HG03457 (cell line): ENCODE measurements around the gene DOC2B.
A peak's percentile ranks its signal among the peaks of the same experiment; 100 is the strongest.
"Not testable (repeated sequence)": the region's sequence is repeated elsewhere in the genome, so short reads cannot be mapped to it uniquely, and the experiment has no call there.

Experiments used
- ATAC-seq: cut with Tn5 transposase; IDR thresholded peaks from one replicate; pipeline ENCODE4 v1.9.1; 2021; ENCODE audit warnings: moderate number of reproducible peaks; ENCODE audit not compliant: unreplicated experiment

Gene DOC2B

DNA sequence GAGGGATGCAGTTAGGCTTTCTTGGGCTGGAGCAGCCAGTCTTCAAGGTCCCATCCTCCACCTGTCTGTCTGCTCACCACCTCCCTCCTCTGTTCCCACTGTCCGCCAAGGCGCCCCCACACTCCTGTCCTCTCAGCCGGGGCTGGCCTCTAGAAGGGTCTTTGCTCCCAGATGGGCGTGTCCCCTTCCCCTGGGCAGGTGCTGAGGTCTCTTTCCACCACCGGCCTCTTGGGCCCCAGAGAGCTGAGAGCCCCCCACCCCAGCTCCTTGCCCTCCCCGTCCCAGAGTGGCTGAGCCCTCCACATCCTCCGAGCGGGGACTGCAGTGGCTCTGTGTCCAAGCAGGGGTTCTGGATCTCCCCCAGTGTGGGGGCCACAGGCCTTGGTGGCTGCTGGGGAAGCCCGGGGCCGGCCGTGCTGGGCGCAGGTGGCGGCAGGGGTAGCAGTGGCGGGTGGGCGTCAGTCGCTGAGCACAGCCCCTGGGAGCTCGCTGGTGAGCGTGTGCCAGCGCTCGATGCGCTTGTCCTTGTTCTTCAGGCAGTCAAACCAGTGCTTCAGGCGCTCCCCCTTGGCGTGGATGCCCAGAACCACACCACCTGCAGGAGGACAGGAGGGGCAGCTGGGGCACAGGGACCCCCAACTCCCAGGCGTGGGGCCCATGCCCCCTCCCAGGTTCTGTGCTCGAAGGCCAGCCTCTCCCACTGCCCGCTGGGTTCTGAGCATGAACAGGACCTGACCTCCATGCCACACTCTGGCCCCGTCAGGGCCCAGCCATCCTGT, 34.3 kb downstream of the DOC2B start:
- no peak for ATAC-seq

DNA sequence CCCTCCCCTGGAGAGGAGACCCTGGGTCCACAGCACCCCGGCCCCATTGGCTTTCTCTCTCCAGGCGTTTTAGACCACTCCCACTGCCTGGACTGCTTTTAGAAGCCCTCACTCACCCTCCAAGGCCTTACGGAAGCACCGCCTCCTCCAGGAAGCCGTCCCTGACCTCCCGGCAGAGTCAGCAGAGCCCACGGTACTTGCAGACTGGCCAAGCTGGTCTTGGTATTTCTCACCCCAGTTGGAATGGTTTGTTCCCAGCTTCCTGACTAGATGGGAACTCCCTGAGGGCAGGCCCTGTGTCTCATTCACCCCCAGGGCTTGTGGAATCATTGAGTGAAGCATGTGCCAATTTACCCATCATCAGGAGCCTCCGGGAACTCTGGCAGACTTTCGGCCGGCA, 34.9 kb downstream of the DOC2B start:
- ATAC-seq, result no peak

DNA sequence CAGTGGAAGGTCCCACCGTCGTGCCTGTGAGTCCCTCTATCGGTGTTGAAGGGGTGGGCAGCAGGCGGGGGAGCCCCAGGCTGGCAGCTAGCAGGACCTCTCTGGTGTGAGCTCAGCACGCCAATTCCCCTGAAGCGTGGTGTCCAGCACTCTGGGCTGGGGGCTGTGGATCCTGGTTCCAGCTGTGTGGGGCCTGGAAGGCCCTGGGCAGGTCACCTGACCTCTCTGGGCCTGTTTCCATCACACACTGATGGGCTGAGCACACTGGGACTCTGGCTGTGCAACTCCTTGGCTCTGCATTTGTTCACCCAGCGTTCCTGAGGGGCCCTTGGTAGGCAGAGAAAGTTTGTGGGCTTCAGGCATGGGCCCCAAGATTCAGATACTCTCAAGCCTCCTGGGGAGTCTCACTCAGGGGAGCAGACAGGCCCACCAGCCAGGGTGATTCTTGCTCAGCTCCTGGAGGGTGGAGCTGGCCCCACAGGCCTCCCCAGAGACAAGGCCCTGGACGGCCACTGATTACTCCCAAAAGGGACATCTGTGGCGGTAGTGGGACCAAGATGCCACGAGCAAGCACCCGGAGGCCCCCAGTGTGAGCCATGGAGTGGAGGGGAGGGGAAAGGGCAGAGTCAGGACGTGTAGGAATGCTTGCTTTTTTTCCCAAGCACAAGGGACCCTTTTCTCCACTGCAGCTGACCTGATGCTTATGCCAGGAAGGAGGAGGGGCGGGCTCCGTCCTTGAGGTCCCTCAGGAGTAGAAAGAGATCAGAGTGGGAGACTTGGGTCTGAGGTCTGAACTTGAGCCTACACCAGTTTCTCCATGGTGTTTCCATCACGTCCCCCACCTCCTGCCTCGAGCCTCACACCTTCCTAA, 35.5 kb downstream of the DOC2B start:
- ATAC-seq, result no peak

DNA sequence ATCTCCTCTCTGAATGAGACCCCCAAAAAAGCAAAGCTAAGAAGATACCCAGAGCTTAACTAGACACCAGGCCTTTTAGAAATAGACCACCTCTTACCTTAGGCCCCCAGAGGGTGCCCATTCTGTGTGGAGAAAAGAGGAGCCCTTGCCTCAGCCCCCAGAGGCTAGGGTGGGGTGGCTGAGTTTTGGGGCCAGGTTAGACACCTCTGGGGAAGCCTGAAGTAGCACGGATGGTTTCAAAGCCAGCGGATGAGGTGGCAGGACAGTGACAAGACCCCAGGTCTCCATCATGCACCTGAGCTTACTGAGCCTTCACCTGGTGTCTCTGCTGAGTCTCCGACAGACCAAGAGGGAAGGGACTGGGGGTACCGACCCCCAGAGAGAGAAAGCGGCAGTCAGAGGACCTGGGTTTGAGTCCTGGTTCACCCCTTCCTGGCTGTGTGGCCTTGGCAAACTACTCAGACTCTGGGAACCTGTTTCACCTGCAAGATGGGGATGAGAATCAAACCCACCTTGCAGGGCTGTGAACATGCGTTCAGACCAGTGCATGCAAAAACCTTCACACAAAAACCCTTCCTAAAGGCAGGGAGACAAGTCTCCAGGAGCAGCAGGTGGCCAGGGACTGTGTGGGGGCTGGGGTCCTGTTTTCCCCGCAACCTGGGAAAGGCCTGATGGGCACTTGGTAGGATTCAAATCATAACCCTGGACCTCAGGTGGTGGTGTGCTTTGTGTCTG, 36.3 kb downstream of the DOC2B start:
- no peak for ATAC-seq

DNA sequence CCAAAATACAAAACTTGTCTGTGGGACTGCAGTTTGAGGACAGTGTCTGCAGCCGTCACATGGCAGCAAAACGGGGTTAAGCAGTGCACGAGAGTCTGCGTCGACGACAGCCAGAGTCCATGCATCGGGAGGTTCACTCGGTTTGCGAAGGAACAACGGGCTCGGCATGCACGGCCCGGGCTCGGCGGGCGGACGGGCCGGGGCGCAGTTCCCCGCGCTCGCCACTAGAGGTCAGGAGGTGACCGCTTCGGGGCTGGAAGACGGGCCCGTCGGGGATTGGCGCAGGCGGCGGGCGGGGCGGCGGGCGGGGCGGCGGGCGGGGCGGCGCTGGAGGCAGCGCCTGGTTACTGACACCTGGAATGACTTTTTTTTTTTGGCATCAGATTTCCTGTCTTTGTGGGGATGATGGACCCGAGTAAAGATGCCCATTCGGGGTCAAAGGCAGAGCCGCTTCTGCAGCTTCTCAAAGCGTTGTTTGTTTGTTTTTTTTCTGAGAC, 37.6 kb downstream of the DOC2B start:
- ATAC-seq, result no peak

DNA sequence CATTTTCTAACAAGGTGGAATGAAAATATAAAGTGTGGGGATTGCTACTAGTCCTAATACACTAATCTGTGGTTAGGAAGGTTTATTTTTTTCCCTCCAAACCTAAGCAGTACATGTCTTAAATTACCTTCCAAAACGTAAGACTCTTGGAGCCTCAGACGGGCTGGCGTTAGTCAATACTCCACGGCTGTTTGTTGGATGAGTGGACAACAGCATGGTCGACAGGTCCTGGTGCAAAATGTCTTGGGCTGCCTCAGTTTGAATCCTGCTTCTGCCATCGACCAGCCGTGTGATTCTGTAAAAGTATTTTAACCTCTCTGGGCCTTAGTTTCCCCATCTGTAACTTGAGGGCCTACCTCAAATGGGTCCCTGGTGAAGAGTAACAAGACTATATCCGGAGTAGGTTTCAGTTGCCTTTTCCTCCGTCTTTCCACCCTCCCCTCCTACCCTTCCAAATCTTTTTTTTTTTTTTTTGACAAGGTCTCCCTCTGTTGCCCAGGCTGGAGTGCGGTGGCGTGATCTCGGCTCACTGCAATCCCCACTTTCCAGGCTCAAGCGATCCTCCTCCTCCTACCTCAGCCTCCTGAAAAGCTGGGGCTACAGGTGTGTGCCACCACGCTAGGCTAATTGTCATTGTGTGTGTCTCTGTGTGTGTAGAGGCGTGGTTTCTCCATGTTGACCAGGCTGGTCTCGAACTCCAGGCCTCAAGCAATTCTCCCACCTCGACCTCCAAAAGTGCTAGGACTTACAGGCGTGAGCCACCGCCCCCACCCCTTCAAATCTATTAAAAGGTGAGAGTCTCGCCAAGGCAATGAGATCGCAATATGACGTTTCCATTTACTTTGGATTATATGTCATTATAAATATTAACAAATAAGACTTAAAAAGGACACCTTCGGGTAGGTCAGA, 38.3 kb downstream of the DOC2B start:
- ATAC-seq, result no peak

DNA sequence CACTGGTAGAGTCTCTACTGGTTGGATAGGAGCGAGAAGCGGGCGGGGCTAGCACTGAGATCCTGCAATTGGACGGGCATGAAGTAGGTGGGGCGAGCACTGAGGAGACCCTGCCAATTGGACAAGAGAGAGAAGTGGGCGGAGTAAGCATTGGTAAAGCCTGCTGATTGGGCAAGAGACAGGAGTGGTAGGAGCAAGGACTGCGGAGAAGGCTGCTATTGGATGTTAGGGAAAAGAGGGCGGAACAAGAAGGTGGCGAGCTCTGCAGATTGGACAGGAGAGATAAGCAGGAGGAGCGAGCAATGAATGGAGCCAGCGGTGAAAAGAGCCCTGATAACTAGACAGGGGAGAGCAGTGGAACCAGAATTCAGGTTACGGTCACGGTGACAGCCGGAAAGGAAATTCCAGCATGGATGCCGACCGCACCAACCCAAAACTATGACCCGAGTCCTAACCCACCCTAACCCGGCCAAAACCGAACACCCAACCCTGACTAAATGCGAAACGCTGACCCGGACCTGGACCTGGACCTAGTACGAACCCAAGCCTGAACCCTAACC, 39.3 kb downstream of the DOC2B start:
- ATAC-seq, result no peak

DNA sequence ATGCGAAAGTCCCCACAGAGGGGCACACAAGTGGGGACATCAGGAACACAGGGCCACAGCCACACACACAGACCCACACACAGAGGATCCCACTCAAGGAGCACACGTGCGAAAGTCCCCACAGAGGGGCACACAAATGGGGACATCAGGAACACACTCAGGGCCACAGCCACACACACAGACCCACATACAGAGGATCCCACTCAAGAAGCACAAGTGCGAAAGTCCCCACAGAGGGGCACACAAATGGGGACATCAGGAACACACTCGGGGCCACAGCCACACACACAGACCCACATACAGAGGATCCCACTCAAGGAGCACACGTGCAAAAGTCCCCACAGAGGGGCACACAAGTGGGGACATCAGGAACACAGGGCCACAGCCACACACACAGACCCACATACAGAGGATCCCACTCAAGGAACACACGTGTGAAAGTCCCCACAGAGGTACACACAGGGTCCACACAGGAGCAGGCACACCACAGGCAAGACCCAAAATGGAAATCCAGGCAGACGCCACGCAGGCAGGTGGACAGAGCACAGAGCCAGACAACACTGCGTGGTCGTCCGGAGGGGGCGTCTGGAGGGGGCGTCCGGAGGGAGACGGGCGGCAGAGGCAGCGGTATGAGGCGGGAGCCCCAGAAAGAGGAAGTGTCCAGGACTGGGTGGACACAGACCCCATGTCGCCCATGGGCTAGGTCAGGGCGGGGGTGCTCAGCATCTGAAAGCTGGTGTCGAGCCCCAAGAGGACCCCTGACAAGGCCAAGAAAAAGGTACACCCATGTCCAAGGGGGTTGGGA, 41.8 kb downstream of the DOC2B start:
- not testable (repeated sequence) for ATAC-seq

DNA sequence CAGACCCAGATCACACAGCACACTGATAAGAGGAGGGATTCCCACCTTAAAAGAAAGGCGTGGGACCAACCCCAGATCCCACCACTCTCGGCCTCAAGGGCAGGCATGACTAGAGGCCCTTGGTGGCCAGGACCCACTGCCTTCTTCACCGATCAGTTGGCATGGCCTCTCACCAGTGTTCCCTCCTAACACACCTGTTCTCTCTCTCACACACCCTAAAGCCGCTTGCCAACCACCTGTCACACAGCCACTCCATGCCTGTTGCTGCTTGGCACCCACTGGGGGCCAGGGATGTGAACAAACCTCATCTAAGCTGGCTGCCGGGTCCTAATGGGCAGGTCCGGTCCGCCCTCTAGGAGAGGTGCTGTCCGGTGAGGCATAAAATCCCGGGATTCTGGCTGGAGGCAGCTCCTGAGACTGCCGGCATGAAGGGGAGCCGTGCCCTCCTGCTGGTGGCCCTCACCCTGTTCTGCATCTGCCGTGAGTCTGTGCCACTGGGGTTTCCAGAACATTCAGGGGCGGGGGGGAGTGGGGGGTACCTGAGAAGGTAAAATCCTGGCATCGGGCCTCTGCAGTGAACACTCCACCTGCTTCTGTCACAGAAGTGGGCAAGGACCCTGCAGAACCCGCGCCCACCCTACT, 44.2 kb downstream of the DOC2B start, which contains the start of gene SCGB1C2:
Gene SCGB1C2 (plus strand): TSS at position 404 of the 642 bp plus-strand sequence. CDS start 22 bp downstream, at position 426.
- not testable (repeated sequence) for ATAC-seq

DNA sequence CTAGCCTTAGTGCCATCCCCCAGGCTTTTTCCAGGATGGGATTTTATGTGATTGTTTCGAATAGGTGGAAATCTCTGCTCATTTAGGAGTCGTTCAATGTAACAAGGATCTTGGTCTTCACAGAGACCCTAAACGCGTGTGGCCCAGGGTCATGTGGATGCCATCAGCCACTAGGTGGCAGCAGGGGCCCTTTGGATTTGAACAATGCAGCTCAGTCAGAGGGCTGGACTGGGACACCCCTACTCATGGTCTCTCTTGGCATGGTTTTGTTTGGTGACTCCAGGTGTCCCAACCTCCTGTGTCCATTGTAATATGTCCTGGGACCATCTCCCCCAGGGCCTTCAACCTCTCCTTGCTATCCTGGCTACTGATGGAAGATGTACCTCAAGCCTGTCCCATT, 44.9 kb downstream of the DOC2B start:
- not testable (repeated sequence) for ATAC-seq

DNA sequence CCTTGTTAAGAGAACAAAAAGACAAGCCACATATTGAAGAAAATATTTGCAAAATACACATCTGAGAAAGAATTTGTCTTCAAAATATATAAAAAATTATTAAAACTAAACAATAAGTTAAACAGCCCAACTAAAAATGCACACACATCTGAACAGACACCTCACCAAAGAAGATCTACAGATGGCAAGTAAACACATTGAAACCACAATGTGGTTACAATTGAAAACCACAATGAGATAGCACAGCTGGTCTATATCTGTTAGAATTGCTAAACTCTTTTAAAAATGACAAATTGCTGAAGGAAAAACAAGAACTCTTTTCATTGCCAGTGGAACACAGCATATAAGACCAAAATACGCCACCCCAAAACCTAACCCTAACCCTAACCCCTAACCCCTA, 45.6 kb downstream of the DOC2B start:
- ATAC-seq, result not testable (repeated sequence)

DNA sequence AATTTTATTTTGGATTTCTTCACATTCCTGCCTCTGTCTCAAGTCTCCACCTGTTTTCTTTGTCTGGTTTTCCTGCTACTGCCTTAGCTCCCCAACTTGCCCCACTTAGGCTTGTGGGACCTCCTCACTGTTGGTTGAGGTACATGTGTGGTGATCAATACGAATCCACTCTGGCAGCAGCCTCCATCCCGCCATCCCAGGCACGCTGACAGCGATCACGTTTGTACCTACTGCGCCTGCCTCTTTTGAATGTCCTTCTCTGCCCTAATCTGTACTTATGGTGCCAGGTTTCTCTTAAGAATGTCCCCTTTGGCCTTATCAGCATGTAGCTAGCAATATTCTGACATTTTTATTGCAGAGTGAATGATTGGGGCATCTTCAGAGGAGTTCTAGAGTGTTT, 46.4 kb downstream of the DOC2B start:
- not testable (repeated sequence) for ATAC-seq

DNA sequence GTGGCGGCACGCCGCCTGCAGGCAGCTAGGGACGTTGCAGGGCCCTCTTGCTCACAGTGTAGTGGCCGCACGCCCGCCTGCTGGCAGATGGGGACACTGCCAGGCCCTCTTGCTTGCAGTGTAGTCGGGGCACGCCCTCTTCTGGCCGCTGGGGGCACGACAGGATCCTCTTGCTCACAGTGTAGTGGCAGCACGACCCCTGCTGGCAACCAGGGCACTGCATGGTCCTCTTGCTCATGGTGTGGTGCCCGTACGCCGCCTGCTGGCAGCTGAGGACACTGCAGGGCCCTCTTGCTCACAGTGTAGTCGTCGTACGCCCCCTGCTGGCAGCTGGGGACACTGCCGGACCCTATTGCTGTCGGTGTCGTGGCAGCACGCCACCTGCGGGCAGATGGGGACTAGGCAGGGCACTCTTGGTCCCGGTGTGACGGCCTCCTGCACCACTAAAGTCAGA, 47.1 kb downstream of the DOC2B start:
- peak; percentile 75 for ATAC-seq

DNA sequence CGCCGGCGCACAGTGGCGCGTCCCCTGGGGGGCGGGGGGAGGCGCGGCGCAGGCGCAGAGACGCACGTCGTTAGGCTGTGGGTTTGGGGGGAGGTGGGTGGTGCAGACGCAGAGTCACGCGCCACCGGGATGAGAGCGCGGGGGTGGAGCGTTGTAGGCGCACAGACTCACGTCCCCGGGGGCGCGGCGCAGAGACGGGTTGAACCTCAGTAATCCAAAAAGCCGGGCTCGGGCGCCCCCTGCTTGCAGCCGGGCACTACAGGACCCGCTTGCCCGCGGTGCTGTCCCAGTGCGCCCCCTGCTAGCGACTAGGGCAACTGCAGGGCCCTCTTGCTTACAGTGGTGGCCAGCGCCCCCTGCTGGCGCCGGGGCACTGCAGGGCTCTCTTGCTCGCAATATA, 47.5 kb downstream of the DOC2B start:
- not testable (repeated sequence) for ATAC-seq

DNA sequence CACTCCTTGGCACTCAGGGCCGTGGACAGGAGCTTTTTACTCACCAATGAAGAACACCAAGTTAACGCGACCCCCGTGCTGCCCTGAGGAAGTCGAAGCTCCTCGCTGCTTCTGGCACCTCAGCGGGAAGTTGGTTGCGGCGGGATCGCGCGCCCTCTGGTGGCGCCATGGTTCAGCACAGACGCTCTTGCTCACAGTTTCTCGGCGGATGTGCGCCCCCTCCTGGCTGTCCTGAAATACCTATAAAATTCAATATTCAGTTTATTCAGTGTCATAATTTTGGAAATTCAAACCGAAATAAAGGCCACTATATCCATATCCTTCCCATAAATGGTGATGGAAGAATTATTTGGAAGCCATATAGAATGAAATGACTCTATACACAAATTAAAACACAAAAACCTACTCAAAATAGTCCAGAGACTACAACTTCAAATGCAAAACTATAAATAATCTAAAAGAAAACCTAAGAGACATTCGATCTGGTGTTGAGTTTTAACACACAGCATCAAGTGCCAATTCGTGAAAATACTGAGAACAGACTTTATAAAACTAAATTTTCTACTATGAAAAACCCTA, 63.0 kb downstream of the DOC2B start:
- not testable (repeated sequence) for ATAC-seq

DNA sequence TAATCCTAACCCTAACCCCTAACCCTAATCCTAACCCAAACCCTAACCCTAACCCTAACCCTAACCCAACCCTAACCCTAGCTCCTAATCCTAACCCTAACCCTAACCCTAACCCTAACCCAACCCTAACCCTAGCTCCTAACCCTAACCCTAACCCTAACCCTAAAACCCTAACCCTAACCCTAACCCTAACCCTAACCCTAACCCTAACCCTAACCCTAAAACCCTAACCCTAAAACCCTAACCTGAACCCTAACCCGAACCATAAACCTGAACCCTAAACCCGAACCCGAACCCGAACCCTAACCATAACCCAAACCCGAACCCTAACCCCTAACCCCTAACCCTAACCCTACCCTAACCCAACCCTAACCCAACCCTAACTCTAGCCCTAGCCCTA, 68.3 kb downstream of the DOC2B start:
- ATAC-seq, result not testable (repeated sequence)
